ENCODE results near the gene BORCS6. TPM values are rescaled to one million over a fixed set of nuclear protein-coding genes. Genes with fewer than 3 reads are reported as not detected.

The BORCS6 gene
- total RNA-seq, 1 donor from 2014 or later: 13.0 TPM

DNA sequence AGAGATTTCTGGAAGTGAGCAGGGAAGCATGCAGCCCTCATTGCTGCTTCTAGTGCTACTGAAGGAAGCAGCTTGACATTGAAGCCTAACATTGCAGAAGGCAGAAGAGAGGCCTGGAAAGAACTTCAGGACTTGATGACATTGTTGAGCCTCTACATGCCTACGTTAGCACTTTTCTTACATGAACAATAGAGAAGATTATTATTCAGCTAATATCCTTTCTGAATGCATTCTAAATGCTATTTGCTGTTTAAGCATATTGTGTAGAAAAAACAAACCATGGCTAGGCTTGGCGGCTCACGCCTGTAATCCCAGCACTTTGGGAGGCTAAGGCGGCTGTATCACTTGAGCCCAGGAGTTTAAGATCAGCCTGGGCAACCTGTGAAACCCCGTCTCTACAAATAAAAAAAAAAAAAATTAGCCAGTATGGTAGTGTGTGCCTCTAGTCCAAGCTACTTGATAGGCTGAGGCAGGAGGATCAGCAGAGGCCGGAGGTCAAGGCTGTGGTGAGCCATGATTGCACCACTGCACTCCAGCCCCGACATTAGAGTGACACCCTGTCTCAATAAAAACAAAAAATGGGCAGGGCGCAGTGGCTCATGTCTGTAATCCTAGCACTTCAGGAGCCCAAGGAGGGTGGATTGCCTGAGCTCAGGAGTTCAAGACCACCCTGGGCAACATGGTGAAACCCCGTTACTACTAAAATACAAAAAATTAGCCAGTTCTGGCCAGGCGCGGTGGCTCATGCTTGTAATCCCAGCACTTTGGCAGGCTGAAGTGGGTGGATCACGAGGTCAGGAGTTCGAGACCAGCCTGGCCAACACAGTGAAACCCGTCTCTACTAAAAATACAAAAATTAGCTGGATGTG is 22.6 kb upstream of the BORCS6 start:
- intact Hi-C loops (cut with micrococcal nuclease): no loop called here

DNA sequence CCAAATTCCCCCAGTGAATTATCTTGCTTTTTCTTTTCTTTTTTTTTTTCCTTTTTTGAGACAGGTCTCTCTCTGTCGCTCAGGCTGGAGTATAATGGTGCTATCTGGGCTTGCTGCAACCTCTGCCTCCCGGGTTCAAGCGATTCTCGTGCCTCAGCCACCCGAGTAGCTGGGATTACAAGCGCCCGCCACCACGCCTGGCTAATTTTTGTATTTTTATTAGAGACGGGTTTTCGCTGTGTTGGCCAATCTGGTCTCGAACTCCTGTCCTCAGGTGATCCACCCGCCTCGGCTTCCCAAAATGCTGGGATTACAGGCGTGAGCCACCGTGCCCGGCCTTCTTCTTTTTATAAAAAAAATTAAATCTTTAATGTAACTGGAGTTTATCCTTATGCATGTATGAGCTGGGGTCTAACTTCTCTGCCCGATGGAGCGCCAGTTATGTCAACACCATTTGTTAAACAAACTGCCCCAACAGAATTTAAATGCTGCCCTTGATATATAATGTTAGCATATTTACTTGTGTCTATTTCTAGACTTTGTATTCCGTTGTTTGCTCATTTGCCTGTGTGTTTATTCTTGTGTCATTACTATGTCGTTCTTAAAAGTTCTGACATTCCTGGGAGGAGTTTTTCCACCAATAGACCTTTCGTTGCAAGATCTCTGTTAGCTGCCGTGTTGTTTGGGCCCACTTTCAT is 20.9 kb upstream of the BORCS6 start:
- intact Hi-C loops (cut with micrococcal nuclease): loop anchor here (1.0 kb wide), 5 partner anchors 10 to 38 kb away; partner anchors contain the start of genes BORCS6 and PFAS

DNA sequence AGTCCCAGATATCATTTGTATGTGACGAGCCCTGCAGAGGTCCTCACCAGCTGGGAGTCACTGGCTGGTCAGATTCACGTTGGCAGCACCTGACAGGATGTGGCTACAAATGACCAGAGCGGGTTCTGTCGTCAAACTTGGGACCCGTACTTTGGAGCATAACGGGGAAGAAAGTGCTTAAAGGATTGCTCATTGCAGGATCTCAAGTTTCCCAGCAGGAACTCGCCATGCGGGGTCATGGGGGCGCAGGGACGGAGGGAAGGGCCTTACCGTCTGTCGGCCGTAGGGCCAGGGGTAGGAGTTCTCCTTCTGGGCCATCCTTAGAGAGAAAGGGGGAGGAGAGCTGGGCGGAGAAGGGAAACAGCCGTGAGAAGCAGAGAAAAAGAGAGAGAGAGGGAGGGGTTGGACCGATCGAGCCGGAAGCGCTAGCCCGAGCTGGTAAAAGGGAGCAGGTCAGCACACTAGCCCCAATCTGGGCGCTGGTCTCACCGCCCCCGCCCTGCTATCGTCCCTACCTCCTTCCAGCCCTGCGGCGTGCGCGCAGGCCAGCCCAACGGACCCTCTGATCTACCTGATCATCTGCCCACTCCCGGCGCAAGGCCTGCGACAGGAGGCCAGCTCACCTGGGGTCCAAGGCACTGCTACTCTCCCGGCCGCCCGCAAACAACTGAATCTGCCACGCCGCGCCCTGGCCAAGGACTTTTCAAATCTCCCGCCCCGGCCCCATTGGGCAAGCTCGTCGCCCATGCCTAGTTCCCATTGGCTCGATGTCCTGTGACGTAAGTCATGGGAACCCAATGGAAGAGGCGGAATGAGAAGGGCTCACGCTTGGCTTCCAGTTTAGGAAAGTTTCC is 20.2 kb upstream of the BORCS6 start, which contains the start of gene AURKB:
TSS of gene AURKB (minus strand) at position 669 of the 854 bp plus-strand sequence. CDS start at position 318, 351 bp downstream.
- intact Hi-C loops (cut with micrococcal nuclease): loop anchor here (1.0 kb wide), 5 partner anchors 10 to 39 kb away; partner anchors contain the start of genes BORCS6 and PFAS

DNA sequence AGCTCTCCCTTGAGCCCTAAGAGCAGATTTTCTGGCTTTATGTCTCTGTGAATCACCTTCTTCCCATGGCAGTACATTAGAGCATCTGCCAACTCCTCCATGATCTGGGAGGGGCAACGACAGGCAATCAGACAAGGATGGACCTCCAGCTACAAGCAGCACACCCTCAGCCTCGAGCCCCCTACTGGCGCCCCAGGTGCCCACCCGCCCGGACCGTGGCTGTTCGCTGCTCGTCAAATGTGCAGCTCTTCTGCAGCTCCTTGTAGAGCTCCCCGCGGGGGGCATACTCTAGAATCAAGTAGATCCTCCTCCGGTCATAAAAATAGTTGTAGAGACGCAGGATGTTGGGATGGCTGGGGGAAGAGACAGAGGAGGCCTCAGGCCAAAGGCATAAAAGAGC is 16.6 kb upstream of the BORCS6 start:
- intact Hi-C loops (cut with micrococcal nuclease): no loop called here

DNA sequence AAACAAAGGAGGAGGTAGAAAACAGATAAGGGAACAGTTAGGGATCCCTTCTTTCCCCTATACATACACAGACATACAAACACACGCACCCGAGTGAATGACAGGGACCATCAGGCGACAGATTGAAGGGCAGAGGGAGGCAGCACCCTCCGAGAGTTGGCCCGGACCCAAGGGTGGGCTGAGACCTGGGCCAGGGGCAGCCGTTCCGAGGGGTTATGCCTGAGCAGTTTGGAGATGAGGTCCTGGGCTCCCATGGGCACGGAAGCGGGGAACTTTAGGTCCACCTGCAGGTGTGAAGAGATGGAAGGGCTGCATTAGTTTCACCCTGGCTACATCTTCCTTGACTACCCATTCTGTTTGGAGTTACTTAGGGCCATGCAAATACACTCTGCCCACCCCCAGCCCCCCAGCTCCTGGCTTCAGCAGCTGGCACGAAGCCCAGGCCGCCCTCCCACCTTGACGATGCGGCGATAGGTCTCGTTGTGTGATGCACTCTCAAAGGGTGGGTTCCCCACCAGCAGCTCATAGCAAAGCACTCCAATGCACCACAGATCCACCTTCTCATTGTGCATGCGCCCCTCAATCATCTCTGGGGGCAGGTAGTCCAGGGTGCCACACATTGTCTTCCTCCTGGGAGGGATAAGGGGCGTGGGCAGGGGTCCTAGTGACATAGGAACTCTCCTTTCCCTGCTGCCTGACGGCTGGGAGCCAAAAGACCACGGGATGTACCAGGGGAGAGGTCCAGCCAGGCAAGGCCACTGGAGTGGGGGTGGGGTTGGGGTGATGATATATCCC is 15.0 kb upstream of the BORCS6 start:
- intact Hi-C loops (cut with micrococcal nuclease): no loop called here

DNA sequence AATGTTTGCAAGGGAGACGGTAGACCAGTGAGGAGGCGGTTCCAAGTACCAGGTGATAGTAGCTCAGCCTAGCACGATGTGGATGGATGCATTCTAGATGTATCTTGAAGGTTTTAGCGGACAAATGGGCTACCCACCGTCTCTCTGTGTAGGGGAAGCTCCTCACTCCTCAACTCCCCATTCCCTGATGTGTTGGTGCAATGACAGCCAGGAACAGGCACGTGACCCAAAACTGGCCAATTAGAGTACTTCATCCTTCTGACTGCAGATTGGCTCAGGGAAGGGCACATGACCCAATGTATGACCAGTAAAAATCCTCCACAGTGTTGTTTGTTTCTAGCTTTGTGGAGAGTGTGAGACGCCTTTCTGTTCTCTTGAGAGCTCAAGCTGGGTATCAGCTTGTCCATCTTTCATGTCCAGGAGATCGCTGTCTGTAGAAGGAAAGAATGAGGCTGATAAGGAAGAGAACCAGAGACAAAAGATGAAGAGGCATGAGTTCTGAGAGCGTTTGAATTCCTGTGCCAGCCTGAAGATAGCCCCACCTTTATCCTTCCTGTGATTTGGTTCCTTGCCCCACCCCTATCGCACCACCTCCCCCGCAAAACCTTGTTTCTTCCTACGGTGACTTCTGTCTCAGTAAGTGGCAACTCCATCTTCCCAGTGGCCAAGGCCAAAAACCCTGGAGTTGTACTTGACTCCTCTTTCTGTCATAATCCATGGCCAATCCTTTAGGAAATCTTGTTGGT is 2.3 kb upstream of the BORCS6 start:
- intact Hi-C loops (cut with micrococcal nuclease): loop anchor here (1.0 to 5.0 kb wide), 2 partner anchors 8 to 260 kb away; partner anchors contain the start of genes CNTROB and TRAPPC1

DNA sequence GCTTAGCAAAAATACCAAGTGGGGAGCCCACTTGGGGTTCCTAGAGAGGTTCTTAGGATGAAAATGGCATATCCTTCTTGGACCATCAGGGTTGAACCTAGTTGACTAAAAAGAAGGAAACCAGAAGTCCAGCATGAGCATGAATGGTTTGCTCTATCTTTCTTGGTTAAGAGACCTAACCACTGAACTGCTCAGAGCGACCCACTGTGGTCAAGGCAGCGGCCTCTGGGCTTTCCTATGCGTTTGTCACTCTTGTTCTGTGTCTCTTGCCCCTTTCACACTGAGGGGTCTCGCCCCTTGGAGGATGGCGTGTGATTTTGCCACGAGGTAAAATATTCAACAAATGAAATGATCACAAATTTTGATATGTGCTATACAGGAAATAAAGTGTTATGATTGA is 526 bp upstream of the BORCS6 start:
- intact Hi-C loops (cut with micrococcal nuclease): loop anchor here (1.0 to 5.0 kb wide), 4 partner anchors 20 to 258 kb away; partner anchors contain the start of genes AURKB, CNTROB, RANGRF and TRAPPC1

DNA sequence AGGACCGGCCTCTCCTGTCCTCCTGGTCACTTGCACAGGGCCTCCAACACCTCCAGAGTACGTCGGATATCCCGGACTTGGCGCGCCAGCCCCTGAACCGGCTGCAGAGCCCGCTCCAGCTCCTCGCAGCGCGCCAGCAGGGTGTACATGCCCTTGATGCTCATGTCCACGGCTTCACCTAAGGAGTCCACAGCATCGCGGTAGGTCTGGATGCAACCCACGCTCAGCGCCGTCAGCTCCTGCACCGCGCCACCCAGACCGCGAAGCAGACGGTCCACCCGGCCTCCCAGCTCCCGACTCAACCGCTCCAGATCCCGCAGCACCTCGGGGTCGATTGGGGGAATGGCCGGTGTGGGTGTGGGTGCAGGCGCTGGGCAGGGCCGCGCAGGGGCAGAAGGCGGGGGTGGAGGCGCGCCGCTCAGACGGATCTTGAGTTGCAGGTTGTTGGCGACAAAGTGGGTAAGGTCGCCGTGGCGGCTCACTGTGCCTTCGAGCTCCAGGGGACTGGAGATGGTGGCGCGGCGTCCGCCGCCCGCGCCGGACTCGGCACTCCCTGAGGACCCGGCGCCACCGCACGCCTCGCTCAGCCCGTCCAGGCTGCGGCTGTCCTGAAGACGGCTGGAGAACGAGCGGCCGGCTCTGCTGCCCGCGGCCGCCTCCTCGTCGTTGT is 804 bp downstream of the BORCS6 start:
- intact Hi-C loops (cut with micrococcal nuclease): no loop called here

DNA sequence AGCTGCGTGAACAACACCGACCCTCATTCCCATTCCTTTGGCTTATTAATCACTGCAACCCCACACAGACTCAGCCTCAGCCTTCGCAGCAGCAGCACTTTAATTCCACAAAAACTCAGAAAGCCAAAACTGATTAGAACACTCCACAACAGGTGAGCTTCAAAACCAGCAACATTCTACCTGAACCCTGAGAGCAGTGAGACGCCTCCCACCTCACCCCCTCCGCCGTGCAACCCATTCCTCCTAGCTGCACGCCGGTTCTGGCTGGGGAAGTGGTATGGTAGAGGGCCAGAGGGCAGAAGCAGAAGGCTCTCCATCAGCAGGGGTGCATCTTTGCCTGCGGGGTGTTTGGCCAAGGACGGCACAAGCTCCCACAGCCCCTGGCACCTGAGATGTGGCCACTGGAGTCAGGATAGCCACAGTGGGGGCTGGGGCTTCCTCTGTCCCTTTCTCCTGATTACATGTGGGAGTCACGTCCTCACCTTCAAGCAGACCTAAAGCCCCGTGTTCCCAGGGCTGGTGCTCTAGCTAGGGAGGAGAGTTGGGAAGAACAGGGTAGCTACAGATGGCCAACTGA is 1.6 kb downstream of the BORCS6 start:
- intact Hi-C loops (cut with micrococcal nuclease): no loop called here

DNA sequence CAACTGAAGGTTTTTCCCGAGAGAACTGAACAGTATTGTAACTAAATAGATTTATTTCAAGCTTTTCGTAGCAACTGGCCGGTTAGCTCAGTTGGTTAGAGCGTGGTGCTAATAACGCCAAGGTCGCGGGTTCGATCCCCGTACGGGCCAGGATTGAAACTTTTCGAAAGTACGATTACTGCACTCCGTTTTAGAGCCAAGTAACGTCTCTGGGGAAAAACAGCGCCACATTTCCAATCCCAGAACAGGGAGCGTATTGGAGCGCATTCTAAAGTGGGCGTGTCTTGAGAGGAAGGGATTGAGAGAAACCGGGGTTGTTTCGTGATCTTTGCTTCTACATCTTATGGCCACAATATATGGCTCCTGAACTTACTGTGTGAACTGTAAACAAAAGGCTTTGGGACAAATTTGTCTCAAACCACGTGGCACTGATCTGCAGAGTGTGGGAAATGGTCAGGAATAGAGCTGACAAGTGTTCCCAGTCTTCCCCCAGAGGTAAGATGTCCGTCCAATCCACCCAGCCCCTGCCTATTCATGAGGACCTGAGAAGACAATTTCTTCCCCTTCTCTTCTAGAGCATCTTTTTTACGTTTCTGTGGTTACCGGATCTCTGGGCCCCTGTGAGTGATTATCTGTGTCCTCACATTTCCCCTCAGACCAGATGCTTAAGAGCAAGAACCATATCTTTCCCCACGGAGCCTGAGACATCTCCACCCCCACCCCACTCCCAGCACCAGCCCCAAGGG is 2.3 kb downstream of the BORCS6 start:
- intact Hi-C loops (cut with micrococcal nuclease): loop anchor here (1.0 kb wide), 8 partner anchors 13 to 113 kb away; partner anchors contain the start of gene SLC25A35

DNA sequence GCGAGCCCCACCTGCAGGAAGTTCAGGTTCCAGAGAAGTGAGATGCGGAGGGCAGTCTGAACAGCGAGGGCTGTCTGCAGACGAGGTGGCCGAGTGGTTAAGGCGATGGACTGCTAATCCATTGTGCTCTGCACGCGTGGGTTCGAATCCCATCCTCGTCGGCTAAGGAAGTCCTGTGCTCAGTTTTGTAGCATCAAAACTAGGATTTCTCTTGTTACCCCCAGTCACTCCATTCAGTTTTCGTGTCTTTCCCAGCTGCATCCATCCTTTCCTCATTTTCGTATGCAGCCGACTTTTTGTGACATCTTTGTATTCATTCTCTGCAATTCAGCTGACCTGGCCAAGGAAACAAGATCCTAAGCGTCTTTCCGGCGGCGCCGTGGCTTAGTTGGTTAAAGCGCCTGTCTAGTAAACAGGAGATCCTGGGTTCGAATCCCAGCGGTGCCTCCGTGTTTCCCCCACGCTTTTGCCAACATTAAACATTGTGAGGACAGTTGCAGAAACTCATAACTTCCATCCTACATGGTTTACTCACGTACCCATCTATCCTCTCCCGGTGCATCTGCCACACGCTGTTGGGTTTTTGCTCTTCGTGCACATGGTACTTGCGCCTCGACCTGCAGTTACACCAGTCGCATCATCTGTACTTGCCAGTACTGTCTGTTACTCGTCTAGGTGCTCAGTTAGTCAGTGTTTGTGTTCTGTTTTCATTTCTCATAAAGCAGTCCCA is 3.0 kb downstream of the BORCS6 start:
- intact Hi-C loops (cut with micrococcal nuclease): loop anchor here (1.0 kb wide), 8 partner anchors 13 to 113 kb away; partner anchors contain the start of gene SLC25A35

DNA sequence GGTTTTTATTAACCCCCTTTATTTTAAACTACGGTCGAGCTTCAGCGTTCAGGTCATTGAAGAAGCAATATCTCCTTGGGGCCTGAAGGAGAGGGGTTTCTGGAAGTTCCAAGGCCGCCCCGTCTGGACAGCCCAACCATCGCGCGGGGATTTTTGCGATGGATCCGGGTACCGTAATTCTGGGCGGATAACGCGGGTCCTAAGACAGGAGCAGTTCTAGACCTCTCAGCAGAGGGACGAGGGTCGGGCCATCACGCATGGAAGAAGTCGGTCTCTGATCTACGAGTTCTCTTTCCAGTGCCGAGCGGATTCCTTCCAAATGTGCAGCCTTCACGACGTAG is 3.6 kb downstream of the BORCS6 start:
- intact Hi-C loops (cut with micrococcal nuclease): no loop called here

DNA sequence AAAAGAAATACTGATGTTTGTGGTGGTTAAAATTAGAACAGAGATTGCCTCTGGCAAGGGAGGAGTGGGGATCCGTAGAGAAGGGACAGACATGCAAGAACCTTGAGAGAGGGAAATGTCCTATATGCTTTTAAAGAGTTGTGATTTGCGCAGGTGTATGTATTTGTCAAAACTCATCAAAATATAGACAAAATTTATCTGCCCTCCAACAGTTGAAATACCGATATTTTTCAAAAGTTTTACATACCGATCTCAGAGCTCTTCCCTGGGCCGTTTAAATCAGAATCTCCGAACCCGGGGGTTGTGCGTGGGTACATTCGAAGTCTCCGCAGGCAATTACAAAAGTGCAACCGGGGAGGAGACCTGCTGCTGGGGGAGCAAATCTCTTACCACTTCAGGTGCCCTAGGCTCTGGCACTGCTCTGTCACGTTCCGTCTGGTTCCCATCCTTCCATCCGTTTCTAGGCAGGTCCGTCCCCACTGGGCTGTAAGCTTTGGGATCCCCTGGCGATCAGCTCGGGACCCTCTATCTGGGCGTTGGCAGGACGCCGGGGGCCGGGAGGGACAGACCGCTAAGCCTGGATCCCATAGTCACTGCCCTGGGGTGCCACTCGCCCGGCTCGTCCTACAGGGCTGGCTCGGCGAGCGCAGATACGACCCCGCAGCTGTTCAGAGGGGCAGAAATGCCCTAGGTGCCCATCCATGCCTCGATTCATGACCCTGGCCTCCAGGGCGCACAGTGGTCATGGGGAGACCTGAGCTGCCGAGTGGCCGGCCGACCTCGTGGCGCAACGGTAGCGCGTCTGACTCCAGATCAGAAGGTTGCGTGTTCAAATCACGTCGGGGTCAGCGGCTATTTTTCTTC is 4.2 kb downstream of the BORCS6 start:
- intact Hi-C loops (cut with micrococcal nuclease): no loop called here

DNA sequence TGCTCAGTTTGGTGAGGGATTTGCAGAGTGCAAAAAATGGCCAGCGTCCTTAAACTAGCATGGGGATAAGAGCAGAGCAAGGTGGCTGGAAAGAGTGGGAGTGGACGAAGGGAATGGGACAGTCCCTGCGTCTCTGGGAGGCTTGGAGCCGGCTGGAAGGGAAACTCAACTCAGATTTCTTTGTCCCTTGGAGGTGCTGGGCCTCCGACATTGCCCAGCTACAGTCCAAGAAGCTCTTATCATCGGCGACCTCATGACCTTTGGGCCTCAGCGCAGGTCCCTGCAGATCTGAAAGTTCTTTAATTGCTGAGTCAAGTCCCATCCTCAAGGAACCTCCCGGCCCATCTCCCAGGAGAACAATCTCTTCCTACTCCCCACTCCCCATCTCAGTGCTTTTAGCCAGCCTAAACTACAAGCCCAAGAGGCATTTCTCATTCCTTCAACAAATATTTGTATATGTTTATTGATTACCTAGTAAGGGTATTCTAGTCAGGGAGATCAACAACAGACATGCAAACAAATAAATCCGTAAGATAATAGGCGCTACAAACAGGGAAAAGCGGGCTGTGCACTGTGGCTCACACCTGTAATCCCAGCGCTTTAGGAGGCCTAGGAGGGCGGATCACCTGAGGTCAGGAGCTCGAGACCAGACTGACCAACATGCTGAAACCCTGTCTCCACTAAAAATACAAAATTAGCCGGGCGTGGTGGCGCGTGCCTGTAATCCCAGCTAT is 12.8 kb downstream of the BORCS6 start:
- intact Hi-C loops (cut with micrococcal nuclease): no loop called here

DNA sequence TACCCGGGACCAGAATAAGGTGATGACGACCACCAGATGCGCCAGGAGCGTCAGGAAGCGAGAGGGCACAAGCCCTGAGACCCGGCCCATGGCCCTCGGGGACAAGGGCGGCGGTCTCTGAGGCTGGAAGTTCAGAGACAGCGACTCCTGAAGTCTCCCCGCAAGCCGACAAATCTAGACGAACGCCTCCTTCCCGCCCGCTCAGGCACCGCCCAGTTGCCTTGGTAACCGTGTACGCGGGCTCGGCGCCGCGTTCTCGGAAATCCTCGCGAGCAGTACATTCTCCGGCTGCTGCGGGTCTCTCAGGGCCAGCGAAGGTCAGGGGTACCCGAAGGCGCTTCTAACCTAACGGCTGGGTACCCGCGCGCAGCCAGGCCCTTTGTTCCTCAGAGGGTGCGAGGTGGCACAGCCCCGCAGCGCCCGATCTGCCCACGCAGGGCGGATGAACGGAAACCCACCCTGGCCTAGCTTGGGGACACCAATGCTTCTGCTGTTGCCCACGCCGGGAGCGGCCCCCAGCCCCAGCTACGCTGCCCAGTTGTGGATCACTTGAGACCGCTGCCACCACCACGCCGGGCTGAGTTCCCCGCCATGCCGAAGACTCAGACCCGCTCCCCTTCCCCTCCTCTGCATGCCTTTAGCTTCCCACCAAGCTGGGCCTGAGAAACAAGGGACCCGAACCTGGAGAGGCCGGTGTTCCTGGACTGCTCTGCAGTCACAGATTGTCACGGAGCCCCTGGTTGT is 13.6 kb downstream of the BORCS6 start, which contains the start of gene TMEM107:
TSS of gene TMEM107 (minus strand) at position 184 of the 744 bp plus-strand sequence. CDS start at position 90, 94 bp downstream.
- intact Hi-C loops (cut with micrococcal nuclease): no loop called here
